Measurements from ENCODE around the gene XYLT1.

Gene XYLT1

GRCh38 chr16:17266608-17267313, 204.0 kb downstream of the XYLT1 start:
- in situ Hi-C loops (cut with MboI; ENCODE audit: low pct_unique_long_range_greater_than_20kb, low sequenced_read_pairs, unreplicated experiment) = no loop called here
- no peak for DNase-seq (ENCODE audit: low spot score)
- TF ChIP-seq, protein P1, sequence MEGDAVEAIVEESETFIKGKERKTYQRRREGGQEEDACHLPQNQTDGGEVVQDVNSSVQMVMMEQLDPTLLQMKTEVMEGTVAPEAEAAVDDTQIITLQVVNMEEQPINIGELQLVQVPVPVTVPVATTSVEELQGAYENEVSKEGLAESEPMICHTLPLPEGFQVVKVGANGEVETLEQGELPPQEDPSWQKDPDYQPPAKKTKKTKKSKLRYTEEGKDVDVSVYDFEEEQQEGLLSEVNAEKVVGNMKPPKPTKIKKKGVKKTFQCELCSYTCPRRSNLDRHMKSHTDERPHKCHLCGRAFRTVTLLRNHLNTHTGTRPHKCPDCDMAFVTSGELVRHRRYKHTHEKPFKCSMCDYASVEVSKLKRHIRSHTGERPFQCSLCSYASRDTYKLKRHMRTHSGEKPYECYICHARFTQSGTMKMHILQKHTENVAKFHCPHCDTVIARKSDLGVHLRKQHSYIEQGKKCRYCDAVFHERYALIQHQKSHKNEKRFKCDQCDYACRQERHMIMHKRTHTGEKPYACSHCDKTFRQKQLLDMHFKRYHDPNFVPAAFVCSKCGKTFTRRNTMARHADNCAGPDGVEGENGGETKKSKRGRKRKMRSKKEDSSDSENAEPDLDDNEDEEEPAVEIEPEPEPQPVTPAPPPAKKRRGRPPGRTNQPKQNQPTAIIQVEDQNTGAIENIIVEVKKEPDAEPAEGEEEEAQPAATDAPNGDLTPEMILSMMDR (IDR thresholded peaks at IDR 0.05; ENCODE audit: extremely low read depth, insufficient read depth, missing control alignments) = no peak

- no peak for DNase-seq (ENCODE audit: low spot score)
- in situ Hi-C loops (cut with MboI; ENCODE audit: low pct_unique_long_range_greater_than_20kb, low sequenced_read_pairs, unreplicated experiment) = no loop called here
- TF ChIP-seq, protein P1 (IDR thresholded peaks at IDR 0.05; ENCODE audit: extremely low read depth, insufficient read depth, missing control alignments) = no peak
These were observed 205.6 kb downstream of the XYLT1 start for GRCh38 chr16:17265154-17265553.

GRCh38 chr16:17261197-17261858, 209.4 kb downstream of the XYLT1 start:
- peak; percentile 37 for DNase-seq (ENCODE audit: low spot score)
- in situ Hi-C loops (cut with MboI; ENCODE audit: low pct_unique_long_range_greater_than_20kb, low sequenced_read_pairs, unreplicated experiment) = no loop called here
- TF ChIP-seq, protein P1 (IDR thresholded peaks at IDR 0.05; ENCODE audit: extremely low read depth, insufficient read depth, missing control alignments) = peak; percentile 30

- in situ Hi-C loops (cut with MboI; ENCODE audit: low pct_unique_long_range_greater_than_20kb, low sequenced_read_pairs, unreplicated experiment) = no loop called here
- DNase-seq (ENCODE audit: low spot score) = no peak
- TF ChIP-seq, protein P1 (IDR thresholded peaks at IDR 0.05; ENCODE audit: extremely low read depth, insufficient read depth, missing control alignments) = no peak
These were observed 210.4 kb downstream of the XYLT1 start for GRCh38 chr16:17260276-17260849.

DNA sequence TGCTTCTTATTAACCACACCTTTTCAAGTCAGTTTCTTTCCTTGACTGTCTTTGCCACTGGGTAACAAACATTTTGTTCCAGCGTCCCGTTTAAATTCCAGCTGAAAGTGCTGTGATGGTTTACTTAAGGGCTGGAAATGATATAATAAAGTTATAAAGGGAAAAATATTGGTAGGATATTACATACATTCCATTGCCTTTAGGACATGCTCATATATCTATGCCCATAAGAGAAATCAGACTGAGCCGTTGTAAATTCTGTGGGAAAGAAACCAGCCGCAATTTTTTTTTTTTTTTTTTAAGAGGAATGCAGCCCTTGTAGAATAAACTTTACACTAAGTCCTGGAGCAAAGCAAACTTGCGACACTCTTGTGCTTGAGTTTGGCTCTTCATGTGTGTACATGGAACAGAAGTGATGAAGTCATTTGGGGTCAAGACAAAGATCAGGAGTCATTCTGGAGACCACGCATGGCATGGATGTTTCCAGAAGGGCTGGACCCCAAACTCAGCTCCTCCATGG, 210.9 kb downstream of the XYLT1 start:
- TF ChIP-seq, protein P1 (IDR thresholded peaks at IDR 0.05; ENCODE audit: extremely low read depth, insufficient read depth, missing control alignments) = no peak
- DNase-seq (ENCODE audit: low spot score) = no peak
- in situ Hi-C loops (cut with MboI; ENCODE audit: low pct_unique_long_range_greater_than_20kb, low sequenced_read_pairs, unreplicated experiment) = no loop called here

DNA sequence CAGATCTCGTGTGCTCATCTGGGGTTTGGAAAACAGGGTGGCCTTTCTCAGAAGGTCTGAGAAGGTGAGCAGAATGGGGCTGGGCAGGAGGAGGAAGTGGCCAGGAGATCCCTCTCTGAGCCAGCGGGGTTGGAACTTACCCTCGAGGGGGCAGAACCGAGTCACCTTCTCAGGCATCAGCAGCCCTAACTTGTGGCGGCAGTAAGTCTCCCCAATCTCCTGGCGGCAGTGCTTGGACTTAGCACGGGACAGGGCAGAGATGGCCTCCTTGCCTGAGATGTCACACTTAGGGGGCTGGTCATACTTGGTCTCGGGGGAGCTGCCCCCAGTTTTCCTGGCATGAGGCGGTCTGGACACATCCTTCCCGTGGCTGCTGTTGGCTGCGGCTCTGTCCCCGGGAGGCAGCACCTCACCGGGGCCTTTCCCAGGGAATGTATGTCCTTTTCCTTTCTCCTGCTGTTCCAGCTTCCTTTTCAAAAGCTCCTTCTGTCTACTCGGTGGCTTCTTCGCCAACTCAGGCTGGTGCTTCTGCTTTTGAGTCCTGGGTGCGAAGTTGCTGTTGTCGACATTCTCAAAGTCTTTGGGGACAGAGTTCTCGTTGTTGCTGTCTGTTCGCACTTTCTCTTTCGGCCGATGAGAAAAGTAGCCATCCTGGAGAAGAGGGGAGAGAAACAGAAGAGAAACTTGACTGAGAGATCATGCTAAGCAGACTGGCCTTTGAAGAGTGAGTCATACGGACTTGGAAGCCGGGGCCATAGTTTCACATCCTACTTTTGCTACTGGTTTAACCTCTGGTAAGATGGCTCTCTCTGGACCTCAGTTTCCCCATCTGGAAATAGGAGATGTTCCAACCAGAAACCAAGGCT, 211.7 kb downstream of the XYLT1 start:
- in situ Hi-C loops (cut with MboI; ENCODE audit: low pct_unique_long_range_greater_than_20kb, low sequenced_read_pairs, unreplicated experiment) = no loop called here
- TF ChIP-seq, protein P1 (IDR thresholded peaks at IDR 0.05; ENCODE audit: extremely low read depth, insufficient read depth, missing control alignments) = peak; percentile 50
- peak; percentile 73 for DNase-seq (ENCODE audit: low spot score)

Data from GM13977 (cell line).